Osteocyte (in vitro differentiated cells): ENCODE measurements around the gene AFTPH. TPM values are rescaled to one million over a fixed set of nuclear protein-coding genes. Genes with fewer than 3 reads are reported as not detected.

Experiments used
- DNase-seq: peaks from one replicate; pipeline ENCODE4 v3.0.0; 2021; ENCODE audit warnings: mixed read lengths; ENCODE audit not compliant: unreplicated experiment; ENCODE audit errors: extremely low spot score
- H3K27ac Mint-ChIP-seq: one replicate; pipeline ENCODE4 v1.8.0; 2021; ENCODE audit warnings: mild to moderate bottlenecking, mixed read lengths; ENCODE audit not compliant: unreplicated experiment
- H3K27me3 Mint-ChIP-seq: one replicate; pipeline ENCODE4 v1.8.0; 2021; ENCODE audit warnings: mixed read lengths; ENCODE audit not compliant: unreplicated experiment
- H3K36me3 Mint-ChIP-seq: one replicate; pipeline ENCODE4 v1.8.0; 2021; ENCODE audit warnings: mixed read lengths; ENCODE audit not compliant: unreplicated experiment
- H3K4me1 Mint-ChIP-seq: one replicate; pipeline ENCODE4 v1.8.0; 2021; ENCODE audit warnings: mixed read lengths; ENCODE audit not compliant: unreplicated experiment
- H3K4me3 Mint-ChIP-seq: one replicate; pipeline ENCODE4 v1.8.0; 2021; ENCODE audit warnings: mild to moderate bottlenecking, moderate library complexity, mixed read lengths; ENCODE audit not compliant: unreplicated experiment
- H3K9me3 Mint-ChIP-seq: one replicate; pipeline ENCODE4 v1.8.0; 2021; ENCODE audit warnings: mixed read lengths; ENCODE audit not compliant: unreplicated experiment
- total RNA-seq: library from RNA; stranded (reverse); gene quantifications from 2 replicates; pipeline ENCODE4 v1.2.1, GENCODE V29; 2021
- TF ChIP-seq, protein P1 (sequence below): fragments of 200-600 bp; sonication (generic); IDR thresholded peaks from 2 replicates; pipeline ENCODE4 v1.5.0; 2021; ENCODE audit warnings: antibody characterized with exemption, mild to moderate bottlenecking, moderate library complexity

Gene AFTPH
- total RNA-seq, 1 donor from 2014 or later = 15.5 TPM

DNA sequence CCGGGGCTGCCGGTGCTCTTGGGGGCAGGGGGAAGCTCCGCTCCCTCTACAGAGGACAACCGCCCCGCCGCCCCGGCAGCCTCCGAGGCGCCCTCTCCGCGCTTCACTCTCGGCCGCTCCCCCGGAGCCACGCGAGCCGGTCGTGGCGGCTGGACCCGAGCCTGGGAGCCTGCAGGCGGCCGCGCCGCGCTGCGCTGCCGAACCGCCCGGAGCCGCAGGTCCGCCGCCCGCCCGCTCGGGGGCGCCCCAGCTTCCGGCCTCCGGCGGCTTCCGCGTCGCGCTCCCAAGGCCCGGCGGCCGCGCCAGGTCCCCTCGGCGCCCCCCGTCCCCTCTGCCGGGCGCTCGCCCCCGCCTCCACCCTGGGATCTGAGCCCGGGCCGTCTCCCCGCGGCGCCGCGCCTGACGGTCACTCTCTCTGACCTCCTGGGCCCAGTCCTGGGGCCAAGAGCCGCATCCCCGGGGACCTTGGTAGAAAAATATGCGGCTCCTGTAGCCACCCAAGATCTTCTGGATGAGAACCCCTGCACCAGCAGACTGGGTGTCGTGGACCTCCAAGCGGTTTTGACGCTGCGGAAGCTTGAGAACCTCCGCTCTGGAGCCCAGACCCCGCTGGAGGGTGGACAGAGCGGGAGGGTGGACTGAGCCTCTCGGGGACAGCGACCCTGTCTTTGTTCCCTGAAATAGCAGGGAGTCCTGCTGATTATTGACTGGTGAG, 85.3 kb downstream of the AFTPH start:
- Mint-ChIP-seq H3K9me3 (peaks cover 4% of the 10 kb centered on the region), H3K27me3 (peaks cover 7% of the 10 kb centered on the region), H3K36me3 (no peaks in the 10 kb centered on the region), H3K4me1 (peaks cover 10% of the 10 kb centered on the region), H3K4me3 (peak overlapping the region; percentile 14), H3K27ac (no peak overlapping the region)
- peak; percentile 85 for DNase-seq
- TF ChIP-seq, protein P1, sequence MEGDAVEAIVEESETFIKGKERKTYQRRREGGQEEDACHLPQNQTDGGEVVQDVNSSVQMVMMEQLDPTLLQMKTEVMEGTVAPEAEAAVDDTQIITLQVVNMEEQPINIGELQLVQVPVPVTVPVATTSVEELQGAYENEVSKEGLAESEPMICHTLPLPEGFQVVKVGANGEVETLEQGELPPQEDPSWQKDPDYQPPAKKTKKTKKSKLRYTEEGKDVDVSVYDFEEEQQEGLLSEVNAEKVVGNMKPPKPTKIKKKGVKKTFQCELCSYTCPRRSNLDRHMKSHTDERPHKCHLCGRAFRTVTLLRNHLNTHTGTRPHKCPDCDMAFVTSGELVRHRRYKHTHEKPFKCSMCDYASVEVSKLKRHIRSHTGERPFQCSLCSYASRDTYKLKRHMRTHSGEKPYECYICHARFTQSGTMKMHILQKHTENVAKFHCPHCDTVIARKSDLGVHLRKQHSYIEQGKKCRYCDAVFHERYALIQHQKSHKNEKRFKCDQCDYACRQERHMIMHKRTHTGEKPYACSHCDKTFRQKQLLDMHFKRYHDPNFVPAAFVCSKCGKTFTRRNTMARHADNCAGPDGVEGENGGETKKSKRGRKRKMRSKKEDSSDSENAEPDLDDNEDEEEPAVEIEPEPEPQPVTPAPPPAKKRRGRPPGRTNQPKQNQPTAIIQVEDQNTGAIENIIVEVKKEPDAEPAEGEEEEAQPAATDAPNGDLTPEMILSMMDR = peak; percentile 45

DNA sequence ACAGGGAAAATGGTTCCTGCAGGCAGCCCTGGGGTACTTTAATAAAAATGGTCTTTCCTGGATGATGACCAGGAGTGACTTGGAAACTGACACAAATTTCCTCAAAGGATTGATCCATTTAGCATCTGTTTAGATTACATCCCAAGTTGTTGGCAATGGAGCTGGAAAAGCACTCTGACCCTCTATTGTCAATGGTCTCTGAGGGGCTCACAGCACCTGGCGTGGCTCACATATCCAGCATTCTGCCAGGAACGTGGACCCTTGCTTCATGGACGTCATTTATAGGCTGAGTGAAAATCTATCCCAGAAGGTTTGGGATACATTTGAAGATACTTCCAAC, 85.8 kb downstream of the AFTPH start:
- H3K4me3 Mint-ChIP-seq = no peak overlapping the region
- TF ChIP-seq, protein P1 = no peak
- peaks cover 10% of the 10 kb centered on the region for H3K4me1 Mint-ChIP-seq
- no peaks in the 10 kb centered on the region for H3K9me3 Mint-ChIP-seq
- DNase-seq = no peak
- H3K27ac Mint-ChIP-seq = no peak overlapping the region
- no peaks in the 10 kb centered on the region for H3K36me3 Mint-ChIP-seq
- peaks cover 7% of the 10 kb centered on the region for H3K27me3 Mint-ChIP-seq

DNA sequence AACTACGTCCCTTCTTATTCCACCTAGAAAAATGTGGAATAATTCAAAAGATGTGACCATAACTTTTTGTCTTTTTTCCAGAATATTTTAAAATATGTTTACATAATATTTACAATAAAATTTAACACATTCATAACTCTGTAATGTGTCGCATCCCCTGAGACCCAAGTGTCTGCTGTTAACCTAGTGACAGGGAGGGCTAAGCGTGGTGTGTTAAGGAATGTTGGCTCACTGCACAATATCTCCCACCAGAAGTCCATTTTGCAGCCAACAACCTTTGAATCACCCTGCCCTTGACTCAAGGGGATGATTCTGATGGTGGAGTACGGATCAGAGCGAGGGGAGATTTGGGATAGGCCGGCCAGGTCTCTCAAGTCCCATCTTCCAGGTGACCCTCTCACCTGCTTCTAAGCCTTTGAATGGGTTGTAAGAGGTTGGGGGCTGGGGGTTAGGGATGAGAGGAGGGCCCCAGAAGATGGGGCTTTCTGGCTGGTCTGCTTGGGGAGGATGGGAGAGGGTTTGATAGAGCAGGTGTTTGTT, 86.3 kb downstream of the AFTPH start:
- TF ChIP-seq, protein P1 = no peak
- Mint-ChIP-seq H3K27ac (no peak overlapping the region), H3K4me3 (no peak overlapping the region), H3K9me3 (no peaks in the 10 kb centered on the region), H3K4me1 (peaks cover 10% of the 10 kb centered on the region), H3K36me3 (no peaks in the 10 kb centered on the region), H3K27me3 (peaks cover 7% of the 10 kb centered on the region)
- DNase-seq = peak; percentile 27

DNA sequence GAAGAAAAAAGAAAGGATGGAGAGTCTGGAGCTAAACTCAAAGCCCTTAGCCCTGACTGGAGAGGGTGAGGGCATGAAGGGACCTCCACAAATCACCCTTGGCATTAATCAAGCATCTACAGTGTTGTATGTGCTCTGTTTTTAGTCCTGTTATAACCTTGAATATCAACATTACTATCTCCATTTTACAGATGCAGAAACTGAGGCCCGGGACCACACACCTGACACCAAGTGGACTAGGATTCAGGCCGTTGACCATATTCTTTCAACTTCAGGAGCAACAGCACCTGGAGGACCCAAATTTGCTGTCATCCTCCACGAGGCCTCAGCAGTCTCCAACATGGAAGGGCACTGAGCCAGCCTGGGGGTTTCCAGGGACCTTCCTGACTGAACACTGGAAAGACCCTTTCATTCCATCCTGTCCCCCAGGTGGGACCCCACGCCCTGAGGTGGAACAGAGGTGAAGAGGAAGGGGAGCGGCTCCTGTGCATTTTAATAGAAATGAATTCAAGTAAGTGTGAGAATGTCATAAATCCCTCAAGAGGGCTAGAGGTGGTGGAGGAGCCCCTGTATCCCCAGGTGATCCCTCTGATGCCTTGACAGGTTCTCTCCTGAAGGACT, 88.6 kb downstream of the AFTPH start:
- Mint-ChIP-seq H3K27me3 (peaks cover 7% of the 10 kb centered on the region), H3K27ac (no peak overlapping the region), H3K4me3 (no peak overlapping the region), H3K9me3 (no peaks in the 10 kb centered on the region), H3K4me1 (peaks cover 18% of the 10 kb centered on the region), H3K36me3 (no peaks in the 10 kb centered on the region)
- TF ChIP-seq, protein P1 = no peak
- peak; percentile 30 for DNase-seq

DNA sequence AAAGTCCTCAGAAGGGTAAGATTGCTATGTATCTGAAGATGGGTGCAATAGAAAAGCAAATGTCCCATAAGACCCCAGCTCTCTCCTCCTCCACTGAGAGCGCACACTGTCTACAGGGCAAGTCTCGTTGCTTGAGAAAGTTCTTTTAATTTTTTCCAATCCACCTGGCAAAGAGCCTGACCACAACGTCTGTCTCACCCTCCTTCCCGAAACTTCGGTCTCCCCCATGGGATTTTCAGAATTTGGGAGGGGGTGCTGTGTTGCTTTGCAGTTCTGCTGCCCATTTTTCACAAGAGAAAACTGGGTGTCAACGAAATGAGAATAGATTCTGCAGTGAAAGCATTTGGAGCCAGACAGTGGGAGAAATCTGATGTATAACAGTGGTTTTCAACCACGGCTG, 89.1 kb downstream of the AFTPH start:
- DNase-seq = peak; percentile 40
- no peak overlapping the region for H3K27ac Mint-ChIP-seq

More for the DNA sequence above, 89.1 kb downstream of the AFTPH start:
- Mint-ChIP-seq H3K4me1 (peaks cover 23% of the 10 kb centered on the region), H3K27me3 (peaks cover 7% of the 10 kb centered on the region), H3K4me3 (no peak overlapping the region), H3K36me3 (no peaks in the 10 kb centered on the region), H3K9me3 (no peaks in the 10 kb centered on the region)
- TF ChIP-seq, protein P1 = no peak
